Stimulated activated CD4-positive, alpha-beta T cell treated with anti-CD3 and anti-CD28 coated beads, Interleukin-12 subunit alpha, Interleukin-12 subunit beta, amount 100 ng/mL, for 24 hours (primary cell): ENCODE data around the gene ADORA1.

Experiments
- DNase-seq, 2 experiments: peaks; one replicate each; pipeline ENCODE4 v3.0.0-alpha.2; 2020; ENCODE audit warnings: low read depth in 2 of 2

The ADORA1 gene

DNA sequence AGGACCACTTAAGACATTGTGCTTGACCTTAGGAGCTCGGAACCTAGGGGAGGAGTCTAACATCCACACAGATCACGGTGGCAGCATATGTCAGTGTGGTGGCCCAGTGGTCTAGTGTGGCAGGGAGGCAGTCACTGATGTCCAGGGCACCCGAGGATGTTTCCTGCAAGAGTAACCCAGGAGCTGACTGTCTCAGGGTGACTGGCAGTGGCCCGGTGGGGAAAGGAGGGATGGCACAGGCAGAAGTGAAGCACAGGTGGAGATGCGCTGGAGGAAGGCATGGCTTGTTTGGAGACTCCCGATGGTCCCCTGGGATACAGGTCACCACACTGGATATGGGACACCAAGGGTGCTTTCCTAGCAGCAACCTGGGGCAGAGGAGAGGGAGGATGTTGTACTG lies 85.6 kb downstream of the ADORA1 start:
- DNase-seq: no peak

DNA sequence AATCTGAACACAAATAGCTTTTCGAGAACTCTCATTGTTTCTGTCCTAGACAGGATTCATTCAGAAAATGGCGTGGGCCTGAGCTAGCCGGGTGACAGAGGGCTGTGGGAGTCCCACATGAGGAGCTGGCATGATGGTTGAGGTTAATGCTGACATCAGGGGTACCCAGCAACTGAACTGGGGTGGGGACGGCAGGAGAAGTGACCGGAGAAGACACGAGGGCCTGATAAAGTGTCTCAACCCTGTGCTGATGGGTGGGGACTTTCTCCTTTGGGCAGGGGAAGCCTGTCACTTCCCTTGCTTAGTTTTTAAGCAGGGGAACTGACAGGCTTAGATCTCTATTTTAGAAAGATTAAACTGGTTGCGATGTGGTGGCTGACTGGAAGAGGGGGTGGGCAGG lies 87.3 kb downstream of the ADORA1 start:
- DNase-seq: no peak

DNA sequence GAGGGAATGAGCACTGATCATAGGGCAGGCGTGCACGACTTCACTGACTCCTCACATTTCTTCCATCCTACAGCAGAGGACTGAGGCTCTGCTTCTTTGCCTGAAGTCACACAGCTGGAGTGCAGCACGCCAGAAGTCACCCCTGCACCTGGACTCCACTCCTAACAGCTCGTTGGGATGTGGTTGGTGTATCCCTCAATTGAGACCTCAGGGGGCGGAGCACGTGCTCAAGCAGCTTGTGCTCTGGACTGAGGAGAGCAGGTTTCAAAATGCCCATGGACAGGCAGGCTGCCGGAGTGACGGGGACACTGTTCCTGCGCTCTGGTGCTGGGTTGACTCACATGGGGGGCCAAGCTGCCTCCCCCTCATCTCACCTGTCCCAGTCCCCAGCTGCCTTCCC lies 88.0 kb downstream of the ADORA1 start:
- DNase-seq: no peak

DNA sequence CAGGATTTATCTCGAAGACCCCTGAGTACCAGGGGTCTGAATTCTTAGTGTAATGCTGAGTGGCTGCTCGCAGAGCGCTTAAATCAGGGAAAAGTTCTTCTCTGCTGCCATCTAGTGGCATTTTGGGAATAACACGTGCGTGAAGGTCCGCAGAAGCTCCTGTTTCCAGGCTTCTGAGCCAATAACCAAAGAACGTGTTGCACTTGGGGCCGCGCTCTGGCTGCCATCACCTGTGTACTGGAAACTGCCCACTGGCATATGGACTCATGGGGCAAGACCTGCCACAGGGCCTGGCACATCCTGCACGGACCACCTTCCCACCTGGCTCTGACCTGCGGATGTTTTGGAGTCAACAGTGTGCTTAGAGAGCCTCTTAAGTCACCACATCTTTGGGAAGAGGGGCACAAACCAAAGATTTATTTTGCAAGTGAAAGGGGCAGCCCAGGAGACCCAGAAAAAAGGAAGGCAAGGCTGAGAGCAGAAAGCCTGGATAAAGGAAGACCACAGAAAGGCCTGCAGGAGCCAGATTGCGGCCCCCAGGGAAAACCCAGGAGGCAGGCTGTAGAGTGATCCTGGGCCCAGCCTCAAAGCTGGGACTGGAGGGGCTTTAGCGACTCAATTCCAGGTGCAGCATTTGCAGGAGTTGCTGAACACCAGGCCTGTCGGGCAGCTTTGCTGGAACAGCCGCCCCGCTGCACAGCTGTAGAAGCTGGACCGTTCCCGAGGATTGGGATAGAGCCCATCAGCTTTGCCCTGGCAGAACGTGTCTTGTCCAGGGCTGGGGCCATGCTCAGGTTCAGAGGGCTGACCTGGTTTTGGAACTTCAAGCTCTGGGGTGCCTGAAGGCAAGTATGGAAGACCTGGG lies 89.0 kb downstream of the ADORA1 start:
- peak; percentile 13 to 43 for DNase-seq
